Right lobe of liver (tissue), 6 donors: ENCODE results near the gene C17orf107. TPM values are rescaled to one million over a fixed set of nuclear protein-coding genes. Genes with fewer than 3 reads are reported as not detected.
A peak's percentile ranks its signal among the peaks of the same experiment; 100 is the strongest.

Source experiments
- ATAC-seq, 4 donors: fragments of 200-7000 bp; cut with Tn5 transposase; one replicate each; pipeline ENCODE4 v1.9.1; 2020; ENCODE audit warnings: mild to moderate bottlenecking in 4 of 4, moderate library complexity in 4 of 4
- DNase-seq, 3 donors: peaks; one replicate each; pipeline ENCODE4 v3.0.0-alpha.2; 2020
- H3K27ac ChIP-seq, 3 donors: fragments of 200-600 bp; one replicate each; pipeline ENCODE4 v1.8.0; 2022
- H3K27me3 ChIP-seq, 2 donors: fragments of 200-600 bp; one replicate each; pipeline ENCODE4 v1.8.0; 2022
- H3K36me3 ChIP-seq, 4 donors: fragments of 200-600 bp; sonication (generic) in 1 of 4; one replicate each; pipeline versions ENCODE4 v1.5.1 to v1.8.0; 2017 to 2022; ENCODE audit warnings: control low read depth in 1 of 4
- H3K4me1 ChIP-seq, 4 donors: fragments of 200-600 bp; sonication (generic) in 1 of 4; one replicate each; pipeline versions ENCODE4 v1.5.1 to v1.8.0; 2017 to 2022; ENCODE audit warnings: control low read depth in 1 of 4
- H3K4me3 ChIP-seq, 3 donors: fragments of 200-600 bp; one replicate each; pipeline ENCODE4 v1.8.0; 2022
- H3K9me3 ChIP-seq, 4 donors: fragments of 200-600 bp; sonication (generic) in 1 of 4; one replicate each; pipeline versions ENCODE4 v1.5.1 to v1.8.0; 2017 to 2022; ENCODE audit warnings: control low read depth in 1 of 4
- CTCF ChIP-seq, 4 donors: fragments of 200-600 bp in 3 of 4; fragments of 450-650 bp in 1 of 4; IDR thresholded peaks; one replicate each; pipeline versions ENCODE4 v1.5.1 to v1.8.0; 2016 to 2022; ENCODE audit warnings: antibody characterized with exemption in 4 of 4, mild to moderate bottlenecking in 2 of 4
- POLR2A ChIP-seq: fragments of 450-650 bp; IDR thresholded peaks from one replicate; pipeline ENCODE4 v1.6.1; 2017; ENCODE audit warnings: antibody characterized with exemption, mild to moderate bottlenecking
- WGBS: methylation state at CpG from one replicate; pipeline ENCODE4 v1.1.6; 2018; ENCODE audit warnings: low coverage, low lambda C conversion rate; ENCODE audit not compliant: insufficient coverage; ENCODE audit errors: missing lambda C conversion rate; 5-methylcytosine and 5-hydroxymethylcytosine counted together
- intact Hi-C, 2 donors: fragments of 100-400 bp; cut with DNase I; formaldehyde crosslinking; loops; one replicate each; pipeline versions ENCODE4 v1.11.2 to v1.14.1; 2022
- total RNA-seq, 6 experiments: library from RNA; depleted of rRNA in 2 of 6; stranded (reverse); fragments of >200 nt in 2 of 6; fragmentation: NEBNext Ultra II Directional in 3 of 6; extraction: Animal tissue kit (Norgen Biotek cat#: 25700) in 3 of 6; gene quantifications; one replicate each; pipeline versions ENCODE4 v1.1.0 to v1.2.4, GENCODE V29; 2016 to 2023
- donor health status: DM: no; HTN: yes; CAD: no.
- donor health status: DM: no; HTN: no; CAD: no.
- donor health status: DM: no; HTN: no; CAD: no.
- donor health status: DM: no; HTN: yes; CAD: no.
- donor health status: DM: no; HTN: yes; CAD: no.

Gene C17orf107
- total RNA-seq, 6 experiments from 2014 or later = 1.6 to 4.0 (median 3.2) TPM

- TF ChIP-seq POLR2A = no peak
- TF ChIP-seq CTCF (IDR thresholded peaks at IDR 0.05) = peak; percentile 74 to 91 (median 84)
- DNase-seq (peak; percentile 74 to 79 (median 75)), ATAC-seq (peak; percentile 89 to 94 (median 90))
- Histone ChIP-seq H3K36me3 (peaks cover 0 to 29% (median 10%) of the 10 kb centered on the region in 4 donors), H3K27me3 (no peaks in the 10 kb centered on the region), H3K4me3 (no peak overlapping the region), H3K27ac (no peak overlapping the region), H3K4me1 (no peaks in the 10 kb centered on the region), H3K9me3 (no peaks in the 10 kb centered on the region)
- 31% methylated on average over 5 of the region's 9 CpGs for WGBS
- intact Hi-C loops = loop anchor here (5.0 to 10.0 kb wide), 2 partner anchors 75 to 177 kb away; partner anchors contain the start of genes PELP1 (in 2 of the 2) and PLD2 (in 1 of the 2)
Measured at GRCh38 chr17:4881761-4882555, 17.4 kb upstream of the C17orf107 start.

DNA sequence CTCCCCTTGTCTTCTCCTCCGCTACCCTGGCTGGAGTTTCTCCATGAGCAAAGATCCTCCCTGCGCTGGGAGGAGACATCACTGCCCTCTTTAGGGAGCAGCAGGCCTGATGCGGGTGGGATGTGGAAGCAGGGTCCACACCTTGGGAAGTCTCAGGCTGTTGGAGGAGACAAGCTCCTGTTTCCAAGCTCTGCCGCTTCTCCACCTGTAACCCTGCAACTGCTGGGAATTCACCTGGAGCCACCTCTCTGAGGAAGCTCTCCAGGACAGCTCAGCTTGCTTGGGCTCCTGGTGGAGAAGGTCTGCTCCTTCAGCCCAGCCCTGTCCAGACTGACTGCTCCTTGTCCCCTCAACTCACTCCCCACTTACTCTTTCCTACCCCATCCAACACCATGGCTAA, 14.8 kb upstream of the C17orf107 start:
- no CpG with 5 or more reads among the region's 4 CpGs for WGBS
- intact Hi-C loops = loop anchor here (5.0 to 10.0 kb wide), 2 partner anchors 77 to 180 kb away; partner anchors contain the start of genes PELP1 (in 2 of the 2) and PLD2 (in 1 of the 2)
- TF ChIP-seq CTCF (IDR thresholded peaks at IDR 0.05) (no peak), POLR2A (no peak)
- Histone ChIP-seq H3K4me3 (no peak overlapping the region), H3K36me3 (peaks cover 0 to 43% (median 13%) of the 10 kb centered on the region in 4 donors), H3K4me1 (no peaks in the 10 kb centered on the region), H3K27me3 (no peaks in the 10 kb centered on the region), H3K9me3 (no peaks in the 10 kb centered on the region), H3K27ac (no peak overlapping the region)
- DNase-seq (no peak), ATAC-seq (no peak)

- no peaks in the 10 kb centered on the region for H3K27me3 ChIP-seq
- H3K27ac ChIP-seq = no peak overlapping the region
- ATAC-seq = no peak
- no peak for TF ChIP-seq POLR2A
- TF ChIP-seq CTCF (IDR thresholded peaks at IDR 0.05) = no peak
- no peaks in the 10 kb centered on the region for H3K9me3 ChIP-seq
- intact Hi-C loops = loop anchor here (5.0 to 10.0 kb wide), 2 partner anchors 100 to 182 kb away; partner anchors contain the start of genes PELP1 (in 2 of the 2), GLTPD2 (in 1 of the 2) and VMO1 (in 1 of the 2)
- H3K36me3 ChIP-seq = peaks cover 0 to 55% (median 20%) of the 10 kb centered on the region in 4 donors
- H3K4me3 ChIP-seq = no peak overlapping the region
- no peaks in the 10 kb centered on the region for H3K4me1 ChIP-seq
- 97% methylated on average over 8 of the region's 12 CpGs for WGBS
- peak in 1 of 3 donors; percentile 38 for DNase-seq
Measured at GRCh38 chr17:4886830-4887229, 12.5 kb upstream of the C17orf107 start.

DNA sequence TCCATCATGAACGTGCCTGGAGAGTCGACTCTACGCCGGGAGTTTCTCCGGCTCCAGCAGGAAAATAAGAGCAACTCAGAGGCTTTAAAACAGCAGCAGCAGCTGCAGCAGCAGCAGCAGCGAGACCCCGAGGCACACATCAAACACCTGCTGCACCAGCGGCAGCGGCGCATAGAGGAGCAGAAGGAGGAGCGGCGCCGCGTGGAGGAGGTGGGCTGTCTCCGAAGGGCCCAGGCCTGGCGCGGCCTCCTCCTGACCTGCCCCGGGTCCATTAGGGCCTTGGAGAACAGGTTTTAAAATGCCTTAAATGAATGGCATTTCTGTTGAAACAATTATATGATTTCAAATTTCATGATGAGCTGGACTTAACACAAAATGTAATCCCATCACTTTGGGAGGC, 11.8 kb upstream of the C17orf107 start:
- H3K4me3 ChIP-seq = no peak overlapping the region
- intact Hi-C loops = loop anchor here (5.0 to 10.0 kb wide), 2 partner anchors 100 to 183 kb away; partner anchors contain the start of genes PELP1 (in 2 of the 2), GLTPD2 (in 1 of the 2) and VMO1 (in 1 of the 2)
- H3K36me3 ChIP-seq = peaks cover 0 to 63% (median 20%) of the 10 kb centered on the region in 4 donors
- H3K4me1 ChIP-seq = no peaks in the 10 kb centered on the region
- peak in 1 of 3 donors; percentile 35 for DNase-seq
- H3K27ac ChIP-seq = no peak overlapping the region
- no peak for TF ChIP-seq CTCF (IDR thresholded peaks at IDR 0.05)
- no peaks in the 10 kb centered on the region for H3K9me3 ChIP-seq
- WGBS = 90% methylated on average over 16 of the region's 18 CpGs
- no peak for ATAC-seq
- no peaks in the 10 kb centered on the region for H3K27me3 ChIP-seq
